Liver (tissue), 9 donors: ENCODE results near the gene SSR3. TPM values are rescaled to one million over a fixed set of nuclear protein-coding genes. Genes with fewer than 3 reads are reported as not detected.
A peak's percentile ranks its signal among the peaks of the same experiment; 100 is the strongest.

Experiments used
- DNase-seq: peaks from one replicate; pipeline ENCODE4 v3.0.0-alpha.2; 2017; ENCODE audit warnings: low spot score
- H3K27ac ChIP-seq, 2 donors: one replicate each; pipeline ENCODE4 v1.7.0; 2013; ENCODE audit warnings: inconsistent platforms in 2 of 2, low read length in 2 of 2, control low read depth in 1 of 2, low read depth in 1 of 2, mild to moderate bottlenecking in 1 of 2
- H3K27me3 ChIP-seq, 4 donors: one replicate each; pipeline versions ENCODE4 v1.6.1 to v1.7.0; 2013; ENCODE audit warnings: low read length in 3 of 4, inconsistent platforms in 1 of 4, mild to moderate bottlenecking in 1 of 4, moderate library complexity in 1 of 4; ENCODE audit not compliant: control insufficient read depth in 4 of 4, insufficient read depth in 4 of 4
- H3K36me3 ChIP-seq, 4 donors: one replicate each; pipeline versions ENCODE4 v1.6.1 to v1.7.0; 2013; ENCODE audit warnings: low read length in 3 of 4, mild to moderate bottlenecking in 3 of 4, low read depth in 1 of 4, moderate library complexity in 1 of 4; ENCODE audit not compliant: control insufficient read depth in 4 of 4, insufficient read depth in 3 of 4
- H3K4me1 ChIP-seq, 4 donors: one replicate each; pipeline versions ENCODE4 v1.6.1 to v1.7.0; 2013; ENCODE audit warnings: low read length in 3 of 4, mild to moderate bottlenecking in 3 of 4, moderate library complexity in 1 of 4; ENCODE audit not compliant: control insufficient read depth in 4 of 4, insufficient read depth in 4 of 4
- H3K4me3 ChIP-seq, 3 donors: one replicate each; pipeline versions ENCODE4 v1.6.1 to v1.7.0; 2013; ENCODE audit warnings: low read length in 3 of 3, control low read depth in 1 of 3, low read depth in 1 of 3, mild to moderate bottlenecking in 1 of 3
- H3K9ac ChIP-seq, 2 donors: one replicate each; pipeline ENCODE4 v1.7.0; 2013; ENCODE audit warnings: low read length in 2 of 2, mild to moderate bottlenecking in 2 of 2, moderate library complexity in 2 of 2, control low read depth in 1 of 2, low read depth in 1 of 2
- H3K9me3 ChIP-seq, 4 donors: one replicate each; pipeline versions ENCODE4 v1.6.1 to v1.7.0; 2013; ENCODE audit warnings: low read length in 3 of 4; ENCODE audit not compliant: control insufficient read depth in 4 of 4
- CTCF ChIP-seq: fragments of 150-350 bp; IDR thresholded peaks from 2 replicates; pipeline ENCODE4 v1.5.1; 2017; ENCODE audit warnings: improper control_type of control experiment, low read depth, low read length; ENCODE audit not compliant: missing input control
- FOXA2 ChIP-seq: IDR thresholded peaks from 2 replicates; pipeline ENCODE4 v1.6.1; 2016; ENCODE audit warnings: antibody characterized with exemption
- GABPA ChIP-seq, 2 donors: IDR thresholded peaks in 1 of 2; conservative IDR thresholded peaks in 1 of 2; 2 replicates each; pipeline ENCODE4 v1.6.1; 2016; ENCODE audit warnings: antibody characterized with exemption in 2 of 2, mild to moderate bottlenecking in 1 of 2, moderate library complexity in 1 of 2
- HNF4G ChIP-seq: IDR thresholded peaks from 2 replicates; pipeline ENCODE4 v1.6.1; 2016; ENCODE audit warnings: antibody characterized with exemption
- MAX ChIP-seq: IDR thresholded peaks from 2 replicates; pipeline ENCODE4 v1.6.1; 2016; ENCODE audit warnings: antibody characterized with exemption
- RAD21 ChIP-seq, 2 donors: IDR thresholded peaks; 2 replicates each; pipeline ENCODE4 v1.6.1; 2016; ENCODE audit warnings: antibody characterized with exemption in 2 of 2, mild to moderate bottlenecking in 2 of 2
- RXRA ChIP-seq, 2 donors: IDR thresholded peaks; 2 replicates each; pipeline ENCODE4 v1.6.1; 2017 to 2018; ENCODE audit warnings: antibody characterized with exemption in 2 of 2, mild to moderate bottlenecking in 1 of 2
- SP1 ChIP-seq: IDR thresholded peaks from 2 replicates; pipeline ENCODE4 v1.6.1; 2018; ENCODE audit warnings: antibody characterized with exemption, mild to moderate bottlenecking
- ZBTB33 ChIP-seq: IDR thresholded peaks from 2 replicates; pipeline ENCODE4 v1.6.1; 2016; ENCODE audit warnings: antibody characterized with exemption
- WGBS: extraction: QIAGEN DNeasy Blood & Tissue Kit; methylation state at CpG from one replicate; pipeline ENCODE4 v1.1.7; 2013; 5-methylcytosine and 5-hydroxymethylcytosine counted together
- polyA plus RNA-seq, 2 donors: library from polyadenylated mRNA; stranded (reverse) in 1 of 2; unstranded in 1 of 2; fragments of 200-250 nt in 1 of 2; fragments of >200 nt in 1 of 2; fragmentation: Nextera tagmentation in 1 of 2; extraction: Ambion mirVana in 1 of 2; gene quantifications; one replicate each; pipeline versions ENCODE4 v1.2.1 to v1.2.3, GENCODE V29; 2013 to 2015
- total RNA-seq, 2 donors: library from RNA; depleted of rRNA; stranded (reverse); fragments of >200 nt; gene quantifications; one replicate each; pipeline ENCODE4 v1.2.3, GENCODE V29; 2014
- donor health status: healthy.
- donor health status: healthy.
- donor health status: healthy.
- donor health status: healthy.
- donor health status: healthy.

SSR3 gene
- total and polyA plus RNA-seq, 4 donors = 63.7 to 168 (median 115) TPM

GRCh38 chr3:156577736-156578135 lies 22.8 kb upstream of the SSR3 start (continued):
- TF ChIP-seq CTCF (no peak), MAX (no peak), ZBTB33 (no peak), RAD21 (IDR thresholded peaks at IDR 0.05) (no peak), HNF4G (no peak)

GRCh38 chr3:156576651-156577348 lies 21.9 kb upstream of the SSR3 start:
- Histone ChIP-seq H3K36me3 (no peaks in the 10 kb centered on the region), H3K9ac (no peak overlapping the region), H3K27ac (no peak overlapping the region), H3K4me3 (no peak overlapping the region), H3K4me1 (no peaks in the 10 kb centered on the region), H3K9me3 (no peaks in the 10 kb centered on the region), H3K27me3 (no peaks in the 10 kb centered on the region)
- no peak for DNase-seq
- no peak for TF ChIP-seq HNF4G
- TF ChIP-seq RAD21 (IDR thresholded peaks at IDR 0.05) = peak; percentile 24 to 42
- WGBS = 70% methylated on average over 2 of the region's 2 CpGs

- TF ChIP-seq ZBTB33 (no peak), FOXA2 (no peak), SP1 (no peak), RXRA (IDR thresholded peaks at IDR 0.05) (no peak), GABPA (IDR thresholded peaks at IDR 0.05 in 1 of 2, conservative IDR thresholded peaks at IDR 0.05 in 1 of 2) (no peak)
- WGBS = 74% methylated on average over 2 of the region's 2 CpGs
These were observed 21.1 kb upstream of the SSR3 start for GRCh38 chr3:156576051-156576450.

More at GRCh38 chr3:156576051-156576450, 21.1 kb upstream of the SSR3 start:
- H3K4me3 ChIP-seq = no peak overlapping the region
- no peaks in the 10 kb centered on the region for H3K4me1 ChIP-seq
- DNase-seq = no peak
- H3K36me3 ChIP-seq = no peaks in the 10 kb centered on the region
- no peaks in the 10 kb centered on the region for H3K27me3 ChIP-seq
- H3K27ac ChIP-seq = no peak overlapping the region
- no peaks in the 10 kb centered on the region for H3K9me3 ChIP-seq
- H3K9ac ChIP-seq = no peak overlapping the region
